HG03045 (cell line): ENCODE measurements around the gene RTN4RL2.

Source experiments
- ATAC-seq: cut with Tn5 transposase; IDR thresholded peaks from one replicate; pipeline ENCODE4 v1.9.1; 2021; ENCODE audit warnings: mild to moderate bottlenecking, moderate library complexity; ENCODE audit not compliant: unreplicated experiment

Gene RTN4RL2

GRCh38 chr11:57479911-57480310 lies 19.6 kb downstream of the RTN4RL2 start:
- no peak for ATAC-seq

- no peak for ATAC-seq
Measured at GRCh38 chr11:57480409-57481137, 20.2 kb downstream of the RTN4RL2 start.

DNA sequence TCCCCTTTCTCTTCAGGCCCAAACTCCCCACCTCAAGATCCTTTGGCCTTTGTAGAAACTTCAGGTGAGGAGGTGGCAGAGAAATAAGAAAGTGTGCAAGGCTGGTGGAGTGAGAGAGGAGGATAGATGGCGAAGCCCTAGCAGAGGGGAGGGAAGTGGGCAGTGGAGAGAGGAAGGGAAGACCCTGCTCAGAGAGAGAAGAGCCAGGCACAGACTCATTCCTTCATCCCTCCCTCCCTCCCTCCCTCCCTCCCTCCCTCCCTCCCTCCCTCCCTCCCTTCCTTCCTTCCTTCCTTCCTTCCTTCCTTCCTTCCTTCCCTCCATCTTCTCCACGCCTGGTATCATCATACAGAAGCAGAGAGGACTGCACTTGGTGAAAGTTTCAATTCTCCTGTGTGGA lies 21.0 kb downstream of the RTN4RL2 start:
- ATAC-seq = no peak

GRCh38 chr11:57481915-57482781 lies 21.8 kb downstream of the RTN4RL2 start:
- ATAC-seq = no peak

- ATAC-seq = no peak
Measured at GRCh38 chr11:57482782-57483561, 22.6 kb downstream of the RTN4RL2 start.

GRCh38 chr11:57483562-57483918 lies 23.2 kb downstream of the RTN4RL2 start:
- no peak for ATAC-seq

GRCh38 chr11:57484141-57484710 lies 23.9 kb downstream of the RTN4RL2 start:
- ATAC-seq = no peak

DNA sequence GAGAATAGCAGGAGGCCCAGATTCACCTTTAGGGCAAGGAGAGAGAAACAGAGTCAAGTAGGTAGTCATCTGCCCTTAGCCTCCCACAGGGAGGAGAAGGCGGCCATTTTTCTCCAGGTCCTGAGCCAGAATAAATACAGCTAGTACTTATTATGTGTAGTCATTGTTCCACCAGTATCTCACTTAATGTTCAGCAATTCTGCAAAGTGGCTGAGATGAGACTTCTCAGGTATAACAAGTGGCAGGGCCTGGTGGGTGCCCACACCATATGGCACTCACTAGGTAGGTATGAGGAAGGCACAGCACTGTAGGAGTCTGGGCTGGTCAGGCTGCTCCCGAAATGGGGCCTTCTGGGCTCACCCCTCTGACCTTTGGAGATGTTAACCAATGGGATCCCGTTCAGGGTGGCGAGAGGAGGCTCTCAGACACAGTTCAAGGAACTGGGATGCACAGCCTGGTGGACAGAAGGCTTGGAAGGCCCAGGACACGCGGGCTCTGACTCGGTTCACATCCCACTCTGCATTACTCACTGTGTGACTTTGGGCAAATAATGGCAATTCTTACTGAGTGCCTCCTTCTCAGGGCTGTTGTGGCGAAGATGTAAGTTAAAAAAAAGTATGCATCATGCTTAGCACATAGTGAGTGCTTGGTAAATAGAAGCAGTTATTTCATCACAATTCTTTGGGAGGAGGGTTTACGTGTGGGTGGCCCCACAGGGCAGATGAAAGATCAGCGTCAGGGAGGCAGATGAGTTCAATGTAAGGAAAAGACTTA lies 25.1 kb downstream of the RTN4RL2 start:
- no peak for ATAC-seq

DNA sequence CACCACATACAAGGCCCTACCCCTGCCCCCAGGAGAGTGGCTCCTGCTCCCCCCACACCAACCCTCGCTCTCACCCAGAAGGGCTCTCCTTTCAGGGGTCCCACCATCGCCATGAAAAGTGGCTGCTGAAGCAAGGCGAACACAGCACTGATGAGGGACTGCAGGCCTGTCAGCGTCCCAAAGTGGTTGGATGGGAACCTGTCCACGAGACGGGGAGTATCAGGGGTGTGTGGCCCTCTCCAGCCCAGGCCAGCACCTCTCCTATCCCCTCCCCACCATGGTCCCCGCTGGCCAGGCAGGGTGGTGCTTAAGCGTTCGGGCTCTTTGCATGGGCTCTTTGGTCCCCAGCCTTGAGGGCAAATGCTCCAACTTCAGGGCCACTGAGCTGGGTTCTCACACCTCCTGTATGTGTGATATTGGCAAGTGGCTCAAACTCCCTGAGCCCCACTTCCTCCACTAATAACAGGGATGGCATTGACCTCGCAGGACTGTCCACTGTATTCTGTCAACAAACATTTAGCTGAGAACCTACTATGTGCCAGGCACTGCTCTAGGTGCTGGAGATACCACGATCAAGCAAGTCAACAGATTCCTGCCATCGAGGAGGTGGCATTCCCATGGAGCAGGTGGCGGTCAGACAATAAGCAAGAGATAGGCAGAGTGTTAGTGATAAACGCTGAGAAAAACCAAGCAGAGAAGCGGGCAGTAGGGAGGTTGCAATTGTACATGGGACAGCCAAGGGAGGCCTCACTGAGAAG lies 26.9 kb downstream of the RTN4RL2 start:
- ATAC-seq = no peak

GRCh38 chr11:57487920-57488659 lies 27.8 kb downstream of the RTN4RL2 start:
- no peak for ATAC-seq

DNA sequence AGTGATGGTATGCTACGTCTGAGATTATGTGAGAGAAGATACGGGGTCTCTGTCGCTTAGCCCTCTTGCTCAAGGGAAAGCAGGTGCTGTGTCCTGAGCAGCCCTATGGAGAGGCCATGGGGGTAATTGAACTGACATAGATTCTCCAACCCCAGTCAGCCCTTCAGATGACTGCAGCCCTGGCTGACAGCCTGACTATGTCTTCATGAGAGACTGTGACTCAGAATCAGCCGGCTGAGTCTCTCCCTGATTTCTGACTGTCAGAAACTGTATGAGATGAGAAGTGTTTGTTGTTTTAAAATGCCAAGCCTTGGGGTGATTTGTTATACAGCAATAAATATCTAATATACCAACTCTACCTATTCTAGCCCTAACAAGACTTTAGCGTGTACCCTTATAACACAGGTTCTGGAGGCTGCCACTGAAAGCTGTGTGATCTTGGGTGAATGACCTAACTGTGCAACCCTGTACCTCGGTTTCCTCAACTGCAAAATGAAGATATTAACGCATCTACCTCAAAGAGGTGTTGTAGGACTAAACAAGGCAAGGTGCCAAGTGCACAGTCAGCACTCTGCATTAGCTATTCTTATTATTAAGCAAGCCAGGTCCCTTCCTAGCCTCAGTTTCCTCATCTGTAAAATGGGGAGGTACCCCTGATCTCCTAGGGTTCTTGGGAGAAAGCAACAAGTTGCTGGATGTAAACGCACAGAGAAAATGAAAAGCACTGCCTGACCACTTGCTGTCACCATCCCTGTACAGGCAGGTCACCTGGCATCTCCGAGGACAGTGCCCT lies 30.3 kb downstream of the RTN4RL2 start:
- no peak for ATAC-seq

- no peak for ATAC-seq
Measured at GRCh38 chr11:57491371-57492061, 31.2 kb downstream of the RTN4RL2 start.

DNA sequence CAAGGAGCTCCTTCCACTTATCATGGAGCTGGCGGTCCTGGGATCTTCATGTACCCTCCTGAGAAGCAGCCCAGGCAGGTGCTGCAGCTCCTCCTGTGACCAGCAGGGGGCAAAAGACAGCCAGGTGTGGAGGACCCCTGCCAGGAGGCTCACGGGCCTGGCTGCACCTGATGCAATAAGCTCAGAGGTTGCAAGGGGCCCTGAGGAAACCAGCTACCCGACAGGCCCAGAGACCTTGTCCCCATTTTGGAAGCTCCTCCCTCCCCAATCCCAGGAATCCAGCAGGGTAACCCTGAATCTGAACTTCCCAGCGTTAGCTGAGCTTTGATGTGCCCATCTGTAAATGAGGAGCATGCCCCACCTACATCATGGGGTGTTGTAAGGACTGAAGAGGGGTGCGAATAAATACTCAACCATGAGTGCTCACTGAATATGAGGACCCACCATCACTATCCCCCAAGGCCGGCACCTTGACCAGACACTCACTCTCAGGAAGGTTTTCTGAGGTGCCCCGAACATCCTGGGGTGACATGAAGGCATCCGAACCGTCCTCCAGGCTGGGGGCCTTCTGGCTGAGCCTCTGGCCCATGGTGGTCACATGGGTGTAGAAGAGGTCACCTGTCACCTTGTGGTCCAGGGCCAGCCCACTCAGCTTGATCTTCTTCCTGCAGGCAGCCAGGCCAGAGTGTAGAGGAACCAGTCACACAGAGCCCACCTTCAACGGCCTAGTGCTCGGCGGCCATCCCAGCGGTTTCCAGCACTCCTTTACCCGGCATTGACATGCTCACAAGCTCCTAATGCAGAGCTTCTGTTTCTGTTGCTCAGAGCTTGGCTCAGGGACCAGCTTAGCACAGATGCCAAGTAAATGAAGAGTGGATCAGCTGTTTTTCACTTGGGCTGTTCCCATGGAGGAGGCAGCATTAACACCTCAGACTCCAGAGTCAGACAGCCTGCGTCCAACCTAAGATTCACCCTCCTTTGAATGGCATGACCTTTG lies 33.5 kb downstream of the RTN4RL2 start:
- peak; percentile 68 for ATAC-seq

DNA sequence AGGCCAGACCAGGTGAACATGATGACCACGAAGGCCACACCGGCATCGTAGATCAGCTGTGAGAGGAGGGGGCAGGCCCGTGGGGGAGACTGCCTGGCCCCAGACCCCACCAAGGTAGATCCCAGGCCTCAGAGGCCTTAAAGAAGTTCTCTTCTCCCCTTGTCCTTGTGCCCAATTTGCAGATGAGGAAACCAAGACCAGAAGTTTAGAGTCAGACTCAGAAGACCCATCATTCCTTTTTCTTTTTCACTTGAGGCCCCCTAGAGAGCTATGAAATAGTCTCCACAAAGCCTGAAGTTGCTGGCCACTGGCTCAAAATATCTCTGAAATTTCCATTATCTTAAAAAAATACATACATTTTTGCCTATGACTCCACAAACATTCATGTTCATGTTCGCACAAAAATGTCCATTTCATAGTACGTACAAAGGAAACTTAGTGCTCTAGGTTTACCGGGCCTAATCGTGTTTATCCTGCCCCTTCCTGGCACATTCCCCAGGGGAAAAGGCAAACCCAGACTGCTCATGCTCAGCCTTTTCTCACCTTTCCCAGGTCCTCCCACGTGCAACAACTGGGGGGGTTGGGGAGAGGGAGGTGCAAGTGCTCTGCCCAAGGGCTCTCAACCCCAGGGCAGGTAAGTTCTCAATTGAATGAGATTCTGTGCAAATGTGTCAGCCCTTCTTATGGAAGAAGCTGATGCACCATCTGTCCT lies 35.9 kb downstream of the RTN4RL2 start:
- no peak for ATAC-seq

GRCh38 chr11:57497303-57498247 lies 37.2 kb downstream of the RTN4RL2 start:
- no peak for ATAC-seq
